Keratinocyte (primary cell): ENCODE measurements around the gene CBFA2T3.

Experiments used
- EZH2 ChIP-seq: IDR thresholded peaks from one replicate; pipeline ENCODE4 v1.6.1; 2012; ENCODE audit warnings: inconsistent platforms, mild to moderate bottlenecking, low read length, moderate library complexity
- TF ChIP-seq, protein P1 (sequence below), 3 experiments: IDR thresholded peaks in 1 of 3; conservative IDR thresholded peaks in 1 of 3; optimal IDR thresholded peaks in 1 of 3; 2 replicates in 2 of 3; 3 replicates in 1 of 3; pipeline versions ENCODE3 to v1.5.1; 2011; ENCODE audit warnings: low read length in 3 of 3, mild to moderate bottlenecking in 3 of 3, moderate library complexity in 2 of 3, control low read depth in 1 of 3, inconsistent platforms in 1 of 3; ENCODE audit not compliant: insufficient read depth in 2 of 3; ENCODE audit errors: extremely low read depth in 1 of 3

DNA sequence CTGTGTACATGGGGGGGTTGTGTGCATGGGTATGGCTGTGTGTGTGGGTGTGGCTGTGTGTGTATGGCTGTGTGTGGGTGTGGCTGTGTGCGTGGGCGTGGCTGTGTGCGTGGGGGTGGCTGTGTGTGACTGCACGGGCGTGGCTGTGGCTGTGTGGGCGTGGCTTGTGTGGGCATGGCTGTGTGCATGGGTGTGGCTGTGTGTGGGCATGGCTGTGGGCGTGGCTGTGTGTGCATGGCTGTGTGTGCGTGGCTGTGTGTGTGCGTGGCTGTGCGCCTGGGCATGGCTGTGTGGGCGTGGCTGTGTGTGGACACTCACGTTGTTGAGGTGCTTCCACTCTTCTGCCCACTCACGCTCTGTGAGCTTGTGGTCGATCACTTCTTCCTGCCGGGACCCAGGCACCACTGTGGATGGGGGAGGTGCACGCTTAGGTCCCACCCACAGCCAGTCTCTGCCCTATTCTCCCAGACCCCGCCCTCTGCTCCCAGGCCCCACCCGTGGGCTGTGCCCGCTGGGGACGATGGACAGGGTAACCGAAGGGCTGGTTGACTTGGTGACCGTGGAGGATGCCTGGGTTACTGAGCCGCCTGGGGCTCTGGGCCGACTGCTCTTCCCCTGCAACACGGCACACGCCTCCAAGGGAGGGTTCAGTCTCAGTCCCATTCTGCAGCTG is 94.5 kb downstream of the CBFA2T3 start:
- TF ChIP-seq EZH2: no peak
- TF ChIP-seq, protein P1, sequence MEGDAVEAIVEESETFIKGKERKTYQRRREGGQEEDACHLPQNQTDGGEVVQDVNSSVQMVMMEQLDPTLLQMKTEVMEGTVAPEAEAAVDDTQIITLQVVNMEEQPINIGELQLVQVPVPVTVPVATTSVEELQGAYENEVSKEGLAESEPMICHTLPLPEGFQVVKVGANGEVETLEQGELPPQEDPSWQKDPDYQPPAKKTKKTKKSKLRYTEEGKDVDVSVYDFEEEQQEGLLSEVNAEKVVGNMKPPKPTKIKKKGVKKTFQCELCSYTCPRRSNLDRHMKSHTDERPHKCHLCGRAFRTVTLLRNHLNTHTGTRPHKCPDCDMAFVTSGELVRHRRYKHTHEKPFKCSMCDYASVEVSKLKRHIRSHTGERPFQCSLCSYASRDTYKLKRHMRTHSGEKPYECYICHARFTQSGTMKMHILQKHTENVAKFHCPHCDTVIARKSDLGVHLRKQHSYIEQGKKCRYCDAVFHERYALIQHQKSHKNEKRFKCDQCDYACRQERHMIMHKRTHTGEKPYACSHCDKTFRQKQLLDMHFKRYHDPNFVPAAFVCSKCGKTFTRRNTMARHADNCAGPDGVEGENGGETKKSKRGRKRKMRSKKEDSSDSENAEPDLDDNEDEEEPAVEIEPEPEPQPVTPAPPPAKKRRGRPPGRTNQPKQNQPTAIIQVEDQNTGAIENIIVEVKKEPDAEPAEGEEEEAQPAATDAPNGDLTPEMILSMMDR (optimal IDR thresholded peaks at IDR 0.05 in 1 of 3, IDR thresholded peaks at IDR 0.05 in 1 of 3, conservative IDR thresholded peaks at IDR 0.05 in 1 of 3; ENCODE audit: extremely low read depth in 1 of 3, insufficient read depth in 2 of 3, low read length in 3 of 3): no peak
